Neural cell (in vitro differentiated cells): ENCODE measurements around the gene MBD3L4. TPM values are rescaled to one million over a fixed set of nuclear protein-coding genes. Genes with fewer than 3 reads are reported as not detected.

Source experiments
- H2AFZ ChIP-seq: fragments of 200-600, 300-800 bp; sonication (generic), shearing (Covaris generic); 2 replicates; pipeline ENCODE4 v1.6.0; 2014; ENCODE audit warnings: low read depth, mild to moderate bottlenecking, antibody characterized with exemption, low read length, moderate library complexity
- H3F3A ChIP-seq: fragments of 200-600 bp; shearing (Covaris generic); 2 replicates; pipeline ENCODE4 v1.6.1; 2016; ENCODE audit warnings: mild to moderate bottlenecking, moderate library complexity, mixed read lengths, antibody characterized with exemption, low read length; ENCODE audit not compliant: insufficient read depth, poor library complexity, severe bottlenecking
- H3K27ac ChIP-seq: fragments of 200-600, 300-800 bp; sonication (generic), shearing (Covaris generic); 2 replicates; pipeline ENCODE4 v1.5.1; 2014; ENCODE audit warnings: mild to moderate bottlenecking, low read length, moderate library complexity
- H3K27me3 ChIP-seq: fragments of 300-800, 200-600 bp; sonication (generic), shearing (Covaris generic); 2 replicates; pipeline ENCODE4 v1.6.0; 2014; ENCODE audit warnings: mild to moderate bottlenecking, low read depth, low read length, moderate library complexity; ENCODE audit not compliant: insufficient read depth
- H3K36me3 ChIP-seq: fragments of 300-800, 200-600 bp; sonication (generic), shearing (Covaris generic); 2 replicates; pipeline ENCODE4 v1.5.1; 2014; ENCODE audit warnings: mild to moderate bottlenecking, antibody characterized with exemption, low read length, moderate library complexity; ENCODE audit not compliant: insufficient read depth
- H3K4me2 ChIP-seq: fragments of 300-800, 200-600 bp; sonication (generic), shearing (Covaris generic); 2 replicates; pipeline ENCODE4 v1.6.0; 2014; ENCODE audit warnings: mild to moderate bottlenecking, low read length
- H3K4me3 ChIP-seq: fragments of 300-800, 200-600 bp; sonication (generic), shearing (Covaris generic); 2 replicates; pipeline ENCODE4 v1.5.1; 2014; ENCODE audit warnings: mild to moderate bottlenecking, low read length, moderate library complexity
- H3K79me2 ChIP-seq: fragments of 200-600 bp; shearing (Covaris generic); replicated peaks from 2 replicates; pipeline ENCODE4 v1.6.0; 2014; ENCODE audit warnings: mild to moderate bottlenecking, low read length, moderate library complexity; ENCODE audit not compliant: insufficient read depth
- H3K9ac ChIP-seq: fragments of 300-800, 200-600 bp; sonication (generic), shearing (Covaris generic); 2 replicates; pipeline ENCODE4 v1.6.1; 2016; ENCODE audit warnings: mild to moderate bottlenecking, low read length, mixed read lengths
- H3K9me2 ChIP-seq: fragments of 200-600 bp; shearing (Covaris generic); 2 replicates; pipeline ENCODE4 v1.6.1; 2016; ENCODE audit warnings: mild to moderate bottlenecking, low read length, mixed read lengths; ENCODE audit not compliant: insufficient read depth
- H3K9me3 ChIP-seq: fragments of 200-600, 300-800 bp; sonication (generic), shearing (Covaris generic); 2 replicates; pipeline ENCODE4 v1.6.1; 2016; ENCODE audit warnings: mild to moderate bottlenecking, mixed run types, low read length, moderate library complexity, mixed read lengths
- H4K20me1 ChIP-seq: fragments of 200-600 bp; shearing (Covaris generic); 2 replicates; pipeline ENCODE4 v1.6.1; 2016; ENCODE audit warnings: mild to moderate bottlenecking, mixed run types; ENCODE audit not compliant: insufficient read depth
- EP300 ChIP-seq: fragments of 450-650 bp; conservative IDR thresholded peaks from 2 replicates; pipeline ENCODE4 v1.6.1; 2014; ENCODE audit warnings: antibody characterized with exemption, mild to moderate bottlenecking, moderate library complexity; ENCODE audit not compliant: poor library complexity, severe bottlenecking
- EZH2 ChIP-seq: fragments of 200-600, 300-800 bp; shearing (Covaris generic), sonication (generic); IDR thresholded peaks from 2 replicates; pipeline ENCODE4 v1.6.1; 2014; ENCODE audit warnings: antibody characterized with exemption, low read length, borderline replicate concordance, mild to moderate bottlenecking; ENCODE audit not compliant: insufficient read depth, poor library complexity, severe bottlenecking
- MXI1 ChIP-seq: fragments of 450-650 bp; conservative IDR thresholded peaks from 2 replicates; pipeline ENCODE4 v1.6.1; 2014; ENCODE audit warnings: antibody characterized with exemption, mild to moderate bottlenecking; ENCODE audit not compliant: poor library complexity, severe bottlenecking
- POLR2AphosphoS5 ChIP-seq: IDR thresholded peaks from 2 replicates; pipeline ENCODE4 v1.6.1; 2012
- RAD21 ChIP-seq: fragments of 450-650 bp; conservative IDR thresholded peaks from 2 replicates; pipeline ENCODE4 v1.6.1; 2014; ENCODE audit warnings: antibody characterized with exemption, mild to moderate bottlenecking, moderate library complexity
- SMC3 ChIP-seq: fragments of 450-650 bp; conservative IDR thresholded peaks from 2 replicates; pipeline ENCODE4 v1.6.1; 2014; ENCODE audit warnings: antibody characterized with exemption, mild to moderate bottlenecking, moderate library complexity; ENCODE audit not compliant: poor library complexity
- TAF1 ChIP-seq: IDR thresholded peaks from 2 replicates; pipeline ENCODE4 v1.6.1; 2012; ENCODE audit warnings: low read depth
- polyA plus RNA-seq: library from polyadenylated mRNA; depleted of rRNA; stranded (reverse); fragments of >200 nt; gene quantifications from 2 replicates; pipeline ENCODE4 v1.2.3, GENCODE V29; 2014
- TF ChIP-seq, protein P1 (sequence below): fragments of 450-650 bp; IDR thresholded peaks from 2 replicates; pipeline ENCODE4 v1.5.1; 2014; ENCODE audit warnings: antibody characterized with exemption, mild to moderate bottlenecking, moderate library complexity; ENCODE audit not compliant: poor library complexity, severe bottlenecking
- TF ChIP-seq, protein P2 (sequence below): IDR thresholded peaks from 2 replicates; pipeline ENCODE4 v1.6.1; 2012; ENCODE audit warnings: borderline replicate concordance

The MBD3L4 gene
- polyA plus RNA-seq, 1 donor from 2014 or later, result not detected

DNA sequence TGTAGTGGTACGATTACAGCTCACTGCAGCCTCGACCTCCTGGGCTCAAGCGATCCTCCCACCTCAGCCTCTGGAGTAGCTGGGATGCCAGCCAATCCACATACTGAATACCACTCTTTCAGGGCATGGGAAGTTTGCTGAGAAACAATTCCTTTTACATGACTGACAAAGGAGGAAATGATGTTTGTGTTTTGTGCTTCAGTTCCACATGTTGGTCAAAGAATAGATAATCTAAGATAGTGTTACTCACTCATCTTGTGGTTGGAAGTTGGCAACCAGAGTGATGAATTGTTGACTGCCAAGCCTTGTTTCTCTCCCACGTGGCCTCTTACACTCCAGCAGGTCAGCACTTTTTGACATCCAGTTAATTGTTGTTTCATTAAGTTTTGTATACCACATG, 26.3 kb downstream of the MBD3L4 start:
- no peaks in the 10 kb centered on the region for H3K9me3 ChIP-seq

DNA sequence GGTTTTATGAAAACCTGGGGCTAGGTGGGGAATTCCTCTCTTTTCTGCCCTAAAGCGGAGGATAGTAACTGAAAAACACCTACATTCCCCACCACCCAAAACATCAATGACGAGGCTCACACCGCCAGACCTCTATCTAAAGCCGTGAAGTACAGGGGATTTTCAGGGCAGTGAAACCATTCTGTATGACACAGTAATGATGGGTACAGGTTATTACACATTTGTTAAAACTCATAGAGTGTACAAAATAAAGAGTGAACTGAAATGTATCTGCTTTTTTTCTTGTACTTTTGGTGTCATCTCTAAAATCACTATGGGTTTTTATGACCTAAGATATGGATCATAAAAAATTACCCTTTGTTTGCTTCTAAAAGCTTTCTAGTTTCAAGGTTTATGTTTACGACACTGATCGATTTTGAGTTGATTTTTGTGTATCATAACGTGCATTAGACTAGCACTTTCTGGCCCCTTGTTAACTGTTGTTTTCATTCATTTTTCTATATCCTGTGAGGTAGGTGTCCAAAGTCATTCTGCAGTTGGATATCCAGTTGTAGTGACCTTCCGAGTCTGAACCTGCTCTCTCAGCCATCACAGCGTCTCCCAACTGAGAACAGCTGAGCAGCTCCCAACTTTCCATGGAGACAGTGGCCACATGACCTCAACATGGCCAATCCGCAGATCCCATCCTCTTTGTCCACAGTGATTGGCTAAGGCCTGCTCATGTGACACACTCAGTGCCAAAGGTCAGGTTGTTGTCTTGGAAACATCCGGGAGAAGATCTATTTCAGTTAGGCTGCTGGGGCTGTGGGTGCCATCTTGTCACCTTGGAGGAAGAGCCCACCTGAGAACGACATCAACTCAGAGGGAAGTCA, 29.0 kb downstream of the MBD3L4 start:
- Histone ChIP-seq H3K4me2 (no peak overlapping the region), H3K9ac (no peak overlapping the region), H3K9me2 (no peaks in the 10 kb centered on the region), H3K27ac (no peak overlapping the region), H3K4me3 (no peak overlapping the region), H3K36me3 (no peaks in the 10 kb centered on the region), H3K9me3 (no peaks in the 10 kb centered on the region), H3F3A (no peaks in the 10 kb centered on the region), H3K79me2 (no peaks in the 10 kb centered on the region), H3K27me3 (no peaks in the 10 kb centered on the region), H2AFZ (no peak overlapping the region), H4K20me1 (no peaks in the 10 kb centered on the region)
- TF ChIP-seq MXI1, result no peak
- no peak for TF ChIP-seq RAD21
- TF ChIP-seq TAF1, result no peak
- TF ChIP-seq, protein P1, sequence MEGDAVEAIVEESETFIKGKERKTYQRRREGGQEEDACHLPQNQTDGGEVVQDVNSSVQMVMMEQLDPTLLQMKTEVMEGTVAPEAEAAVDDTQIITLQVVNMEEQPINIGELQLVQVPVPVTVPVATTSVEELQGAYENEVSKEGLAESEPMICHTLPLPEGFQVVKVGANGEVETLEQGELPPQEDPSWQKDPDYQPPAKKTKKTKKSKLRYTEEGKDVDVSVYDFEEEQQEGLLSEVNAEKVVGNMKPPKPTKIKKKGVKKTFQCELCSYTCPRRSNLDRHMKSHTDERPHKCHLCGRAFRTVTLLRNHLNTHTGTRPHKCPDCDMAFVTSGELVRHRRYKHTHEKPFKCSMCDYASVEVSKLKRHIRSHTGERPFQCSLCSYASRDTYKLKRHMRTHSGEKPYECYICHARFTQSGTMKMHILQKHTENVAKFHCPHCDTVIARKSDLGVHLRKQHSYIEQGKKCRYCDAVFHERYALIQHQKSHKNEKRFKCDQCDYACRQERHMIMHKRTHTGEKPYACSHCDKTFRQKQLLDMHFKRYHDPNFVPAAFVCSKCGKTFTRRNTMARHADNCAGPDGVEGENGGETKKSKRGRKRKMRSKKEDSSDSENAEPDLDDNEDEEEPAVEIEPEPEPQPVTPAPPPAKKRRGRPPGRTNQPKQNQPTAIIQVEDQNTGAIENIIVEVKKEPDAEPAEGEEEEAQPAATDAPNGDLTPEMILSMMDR, result no peak
- TF ChIP-seq SMC3, result no peak
- TF ChIP-seq, protein P2, sequence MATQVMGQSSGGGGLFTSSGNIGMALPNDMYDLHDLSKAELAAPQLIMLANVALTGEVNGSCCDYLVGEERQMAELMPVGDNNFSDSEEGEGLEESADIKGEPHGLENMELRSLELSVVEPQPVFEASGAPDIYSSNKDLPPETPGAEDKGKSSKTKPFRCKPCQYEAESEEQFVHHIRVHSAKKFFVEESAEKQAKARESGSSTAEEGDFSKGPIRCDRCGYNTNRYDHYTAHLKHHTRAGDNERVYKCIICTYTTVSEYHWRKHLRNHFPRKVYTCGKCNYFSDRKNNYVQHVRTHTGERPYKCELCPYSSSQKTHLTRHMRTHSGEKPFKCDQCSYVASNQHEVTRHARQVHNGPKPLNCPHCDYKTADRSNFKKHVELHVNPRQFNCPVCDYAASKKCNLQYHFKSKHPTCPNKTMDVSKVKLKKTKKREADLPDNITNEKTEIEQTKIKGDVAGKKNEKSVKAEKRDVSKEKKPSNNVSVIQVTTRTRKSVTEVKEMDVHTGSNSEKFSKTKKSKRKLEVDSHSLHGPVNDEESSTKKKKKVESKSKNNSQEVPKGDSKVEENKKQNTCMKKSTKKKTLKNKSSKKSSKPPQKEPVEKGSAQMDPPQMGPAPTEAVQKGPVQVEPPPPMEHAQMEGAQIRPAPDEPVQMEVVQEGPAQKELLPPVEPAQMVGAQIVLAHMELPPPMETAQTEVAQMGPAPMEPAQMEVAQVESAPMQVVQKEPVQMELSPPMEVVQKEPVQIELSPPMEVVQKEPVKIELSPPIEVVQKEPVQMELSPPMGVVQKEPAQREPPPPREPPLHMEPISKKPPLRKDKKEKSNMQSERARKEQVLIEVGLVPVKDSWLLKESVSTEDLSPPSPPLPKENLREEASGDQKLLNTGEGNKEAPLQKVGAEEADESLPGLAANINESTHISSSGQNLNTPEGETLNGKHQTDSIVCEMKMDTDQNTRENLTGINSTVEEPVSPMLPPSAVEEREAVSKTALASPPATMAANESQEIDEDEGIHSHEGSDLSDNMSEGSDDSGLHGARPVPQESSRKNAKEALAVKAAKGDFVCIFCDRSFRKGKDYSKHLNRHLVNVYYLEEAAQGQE, result no peak
- TF ChIP-seq EP300, result no peak
- no peak for TF ChIP-seq POLR2AphosphoS5
- TF ChIP-seq EZH2, result no peak

More for the DNA sequence above, 26.3 kb downstream of the MBD3L4 start:
- Histone ChIP-seq H3K9me2 (no peaks in the 10 kb centered on the region), H3F3A (no peaks in the 10 kb centered on the region), H3K79me2 (no peaks in the 10 kb centered on the region), H3K27ac (no peak overlapping the region), H3K36me3 (no peaks in the 10 kb centered on the region), H3K9ac (no peak overlapping the region), H2AFZ (no peak overlapping the region), H3K4me2 (no peak overlapping the region), H4K20me1 (no peaks in the 10 kb centered on the region), H3K4me3 (no peak overlapping the region), H3K27me3 (no peaks in the 10 kb centered on the region)
- TF ChIP-seq POLR2AphosphoS5, result no peak
- TF ChIP-seq EZH2, result no peak
- no peak for TF ChIP-seq SMC3
- TF ChIP-seq MXI1, result no peak
- TF ChIP-seq, protein P1, result no peak
- TF ChIP-seq RAD21, result no peak
